H1 (cell line): ENCODE measurements around the gene FAM81A. TPM values are rescaled to one million over a fixed set of nuclear protein-coding genes. Genes with fewer than 3 reads are reported as not detected.

Source experiments
- CTCF ChIA-PET: fragments of 300-600 bp; sonication (Branson Sonifier 250); formaldehyde crosslinking; loops from one replicate; lab custom pipeline; 2021; ENCODE audit not compliant: partially characterized antibody; lab: Charles Lee
- POLR2A ChIA-PET: fragments of 300-600 bp; sonication (Branson Sonifier 250); formaldehyde crosslinking; loops from one replicate; lab custom pipeline; 2021; ENCODE audit warnings: inconsistent platforms; ENCODE audit not compliant: partially characterized antibody; lab: Charles Lee
- DNase-seq, 2 experiments: peaks; one replicate each; pipeline versions ENCODE4 v3.0.0 to v3.0.0-alpha.2; 2010 to 2022; ENCODE audit warnings: low spot score in 2 of 2, low read depth in 1 of 2, mixed read lengths in 1 of 2
- FAIRE-seq: peaks from 2 replicates; lab custom pipeline; 2011; peaks lifted over from hg19 to GRCh38; lab: Jason Lieb, UNC
- H2AFZ ChIP-seq: 2 replicates; pipeline ENCODE4 v1.8.1; 2012; ENCODE audit warnings: low read length, inconsistent platforms
- H2AK5ac ChIP-seq: 2 replicates; pipeline ENCODE4 v1.6.1; 2013; ENCODE audit warnings: low read depth, low read length
- H2BK120ac ChIP-seq: replicated peaks from 2 replicates; pipeline ENCODE3; 2013; ENCODE audit warnings: low read depth, low read length, inconsistent platforms
- H2BK12ac ChIP-seq: 2 replicates; pipeline ENCODE4 v1.6.1; 2013; ENCODE audit warnings: low read depth, low read length
- H2BK15ac ChIP-seq: 2 replicates; pipeline ENCODE4 v1.6.1; 2013; ENCODE audit warnings: low read length
- H2BK20ac ChIP-seq: 2 replicates; pipeline ENCODE4 v1.6.1; 2013; ENCODE audit warnings: low read length
- H2BK5ac ChIP-seq: 2 replicates; pipeline ENCODE4 v1.6.1; 2013; ENCODE audit warnings: low read depth, low read length
- H3K14ac ChIP-seq: 2 replicates; pipeline ENCODE4 v1.6.1; 2013; ENCODE audit warnings: inconsistent platforms; ENCODE audit not compliant: insufficient read length
- H3K18ac ChIP-seq: 2 replicates; pipeline ENCODE4 v1.6.1; 2013; ENCODE audit warnings: low read length; ENCODE audit errors: extremely low read depth
- H3K23ac ChIP-seq: 2 replicates; pipeline ENCODE4 v1.6.1; 2013; ENCODE audit warnings: inconsistent platforms; ENCODE audit not compliant: insufficient read length
- H3K23me2 ChIP-seq: 2 replicates; pipeline ENCODE4 v1.6.1; 2013; ENCODE audit warnings: low read depth, low read length
- H3K27ac ChIP-seq: 2 replicates; pipeline ENCODE4 v1.6.1; 2011; ENCODE audit warnings: low read depth, low read length, inconsistent platforms
- H3K27me3 ChIP-seq, 4 experiments: replicated peaks in 1 of 4; 1 replicate in 1 of 4; 2 replicates in 3 of 4; pipeline versions ENCODE4 v1.6.1 to v1.8.1; 2011 to 2013; ENCODE audit warnings: low read length in 3 of 4, mild to moderate bottlenecking in 3 of 4, inconsistent platforms in 2 of 4, mixed read lengths in 2 of 4, moderate library complexity in 1 of 4; ENCODE audit not compliant: control insufficient read depth in 3 of 4, insufficient read depth in 3 of 4; ENCODE audit errors: extremely low read depth in 1 of 4
- H3K36me3 ChIP-seq, 4 experiments: 2 replicates each; pipeline versions ENCODE4 v1.6.1 to v1.8.1; 2011 to 2013; ENCODE audit warnings: mild to moderate bottlenecking in 4 of 4, low read length in 3 of 4, moderate library complexity in 2 of 4, control low read depth in 1 of 4, inconsistent platforms in 1 of 4; ENCODE audit not compliant: insufficient read depth in 4 of 4, control insufficient read depth in 2 of 4
- H3K4ac ChIP-seq: replicated peaks from 2 replicates; pipeline ENCODE3; 2013; ENCODE audit warnings: low read length, low read depth, mixed read lengths, inconsistent platforms; ENCODE audit not compliant: insufficient read length
- H3K4me1 ChIP-seq, 4 experiments: replicated peaks in 1 of 4; 1 replicate in 1 of 4; 2 replicates in 3 of 4; pipeline versions ENCODE4 v1.6.1 to v1.8.1; 2011 to 2013; ENCODE audit warnings: low read length in 3 of 4, inconsistent platforms in 2 of 4, mixed read lengths in 1 of 4; ENCODE audit not compliant: insufficient read depth in 4 of 4, control insufficient read depth in 3 of 4
- H3K4me2 ChIP-seq, 2 experiments: 2 replicates each; pipeline versions ENCODE4 v1.6.1 to v1.8.1; 2011 to 2013; ENCODE audit warnings: low read depth in 2 of 2, low read length in 2 of 2, control low read depth in 1 of 2, inconsistent platforms in 1 of 2, mild to moderate bottlenecking in 1 of 2; ENCODE audit not compliant: insufficient read depth in 1 of 2
- H3K4me3 ChIP-seq, 4 experiments: fragments of 200-600, 300-600 bp in 1 of 4; sonication (generic), shearing (Covaris generic), sonication (Bioruptor Twin) in 1 of 4; 2 replicates each; pipeline versions ENCODE4 v1.5.1 to v1.8.1; 2011 to 2016; ENCODE audit warnings: low read length in 4 of 4, low read depth in 3 of 4, control low read depth in 2 of 4, inconsistent platforms in 2 of 4, mild to moderate bottlenecking in 2 of 4, mixed read lengths in 1 of 4, moderate library complexity in 1 of 4; ENCODE audit not compliant: insufficient read depth in 2 of 4; ENCODE audit errors: extremely low read depth in 1 of 4
- H3K56ac ChIP-seq: replicated peaks from 2 replicates; pipeline ENCODE3; 2013; ENCODE audit warnings: low read depth, mild to moderate bottlenecking, mixed read lengths, low read length, inconsistent platforms; ENCODE audit not compliant: insufficient read length
- H3K79me1 ChIP-seq: 2 replicates; pipeline ENCODE4 v1.6.1; 2013; ENCODE audit warnings: low read depth, low read length, control low read depth
- H3K79me2 ChIP-seq, 2 experiments: 2 replicates each; pipeline versions ENCODE4 v1.6.1 to v1.8.1; 2012 to 2013; ENCODE audit warnings: low read length in 2 of 2, mild to moderate bottlenecking in 2 of 2, inconsistent platforms in 1 of 2; ENCODE audit not compliant: insufficient read depth in 2 of 2, control insufficient read depth in 1 of 2
- H3K9ac ChIP-seq, 4 experiments: replicated peaks in 1 of 4; 1 replicate in 1 of 4; 2 replicates in 3 of 4; pipeline versions ENCODE4 v1.6.1 to v1.8.1; 2011 to 2013; ENCODE audit warnings: low read depth in 3 of 4, low read length in 3 of 4, control low read depth in 2 of 4, mild to moderate bottlenecking in 2 of 4, moderate library complexity in 2 of 4, inconsistent platforms in 1 of 4; ENCODE audit errors: extremely low read depth in 1 of 4
- H3K9me3 ChIP-seq, 2 experiments: 2 replicates each; pipeline versions ENCODE4 v1.6.1 to v1.8.1; 2012 to 2013; ENCODE audit warnings: mild to moderate bottlenecking in 2 of 2, moderate library complexity in 2 of 2, control low read depth in 1 of 2, inconsistent platforms in 1 of 2, low read depth in 1 of 2, low read length in 1 of 2, mixed read lengths in 1 of 2; ENCODE audit not compliant: insufficient read depth in 2 of 2
- H4K20me1 ChIP-seq, 2 experiments: replicated peaks in 1 of 2; 2 replicates each; pipeline versions ENCODE3 to v1.8.1; 2011 to 2013; ENCODE audit warnings: inconsistent platforms in 2 of 2, low read length in 2 of 2, mild to moderate bottlenecking in 1 of 2; ENCODE audit not compliant: insufficient read depth in 2 of 2, control insufficient read depth in 1 of 2
- H4K5ac ChIP-seq: 2 replicates; pipeline ENCODE4 v1.6.1; 2013; ENCODE audit warnings: low read length, low read depth, mixed read lengths, inconsistent platforms; ENCODE audit not compliant: insufficient read length
- H4K8ac ChIP-seq: 2 replicates; pipeline ENCODE4 v1.8.0; 2013; ENCODE audit warnings: mild to moderate bottlenecking, moderate library complexity, low read length, inconsistent platforms; ENCODE audit not compliant: insufficient read depth; ENCODE audit errors: extremely low read depth
- H4K91ac ChIP-seq: replicated peaks from 2 replicates; pipeline ENCODE3; 2013; ENCODE audit warnings: low read length, mixed read lengths, inconsistent platforms; ENCODE audit not compliant: insufficient read length
- CHD2 ChIP-seq: IDR thresholded peaks from 2 replicates; pipeline ENCODE4 v1.6.1; 2012; ENCODE audit warnings: low read length, improper control_type of control experiment
- CREB1 ChIP-seq: IDR thresholded peaks from 2 replicates; pipeline ENCODE4 v1.6.1; 2012; ENCODE audit warnings: inconsistent platforms
- EGR1 ChIP-seq: IDR thresholded peaks from 2 replicates; pipeline ENCODE4 v1.6.1; 2011; ENCODE audit warnings: low read depth, low read length, borderline replicate concordance
- EZH2 ChIP-seq: fragments of 200-600 bp; sonication (generic); IDR thresholded peaks from 2 replicates; pipeline ENCODE4 v1.7.1; 2012; ENCODE audit warnings: low read depth, mild to moderate bottlenecking, moderate library complexity, low read length, inconsistent platforms; ENCODE audit not compliant: severe bottlenecking
- PHF8 ChIP-seq: fragments of 200-600 bp; sonication (generic); conservative IDR thresholded peaks from 2 replicates; pipeline ENCODE4 v1.7.1; 2012; ENCODE audit warnings: low read depth, mild to moderate bottlenecking, inconsistent platforms, low read length, moderate library complexity
- POU5F1 ChIP-seq: IDR thresholded peaks from 2 replicates; pipeline ENCODE4 v1.6.1; 2011; ENCODE audit warnings: low read depth, mild to moderate bottlenecking, low read length, moderate library complexity
- RFX5 ChIP-seq: IDR thresholded peaks from 2 replicates; pipeline ENCODE4 v1.6.1; 2011; ENCODE audit warnings: low read depth, low read length, improper control_type of control experiment, borderline replicate concordance
- RXRA ChIP-seq: IDR thresholded peaks from 2 replicates; pipeline ENCODE4 v1.6.1; 2011; ENCODE audit warnings: low read depth, mild to moderate bottlenecking, low read length, moderate library complexity; ENCODE audit not compliant: insufficient read depth
- SIN3A ChIP-seq, 2 experiments: IDR thresholded peaks in 1 of 2; conservative IDR thresholded peaks in 1 of 2; 2 replicates each; pipeline ENCODE4 v1.6.1; 2011 to 2012; ENCODE audit warnings: low read length in 2 of 2, improper control_type of control experiment in 1 of 2, low read depth in 1 of 2, mild to moderate bottlenecking in 1 of 2
- WGBS, 2 experiments: shearing (Covaris generic) in 1 of 2; methylation state at CpG; one replicate each; pipeline versions ENCODE4 v1.1.6 to v1.1.7; 2013 to 2015; ENCODE audit warnings: low lambda C conversion rate in 2 of 2, mixed read lengths in 2 of 2, inconsistent platforms in 1 of 2, low coverage in 1 of 2, missing lambda C conversion rate in 1 of 2; ENCODE audit not compliant: insufficient replicate concordance in 2 of 2, insufficient coverage in 1 of 2, insufficient read length in 1 of 2; ENCODE audit errors: extremely low coverage in 1 of 2, missing lambda C conversion rate in 1 of 2; 5-methylcytosine and 5-hydroxymethylcytosine counted together
- polyA plus RNA-seq, 7 experiments: library from polyadenylated mRNA; depleted of rRNA in 3 of 7; stranded (reverse) in 5 of 7; unstranded in 2 of 7; fragments of >200 nt in 5 of 7; fragments of 200-250 nt in 2 of 7; gene quantifications; 1 replicate in 5 of 7; 2 replicates in 1 of 7; 4 replicates in 1 of 7; pipeline versions ENCODE4 v1.2.1 to v1.2.3, GENCODE V29; 2011 to 2013; ENCODE audit warnings: missing spikeins in 2 of 7, mixed read lengths in 2 of 7
- total RNA-seq: library from RNA; stranded (reverse); fragmentation: NEBNext Ultra II Directional; extraction: Animal tissue kit (Norgen Biotek cat#: 25700); gene quantifications from 2 replicates; pipeline ENCODE4 v1.2.1, GENCODE V29; 2021

FAM81A gene
- total and polyA plus RNA-seq, 2 of the 8 experiments (the other 6 are each of a cell fraction or from before 2014, with no cell fraction given), result 0.56 to 3.0 TPM

DNA sequence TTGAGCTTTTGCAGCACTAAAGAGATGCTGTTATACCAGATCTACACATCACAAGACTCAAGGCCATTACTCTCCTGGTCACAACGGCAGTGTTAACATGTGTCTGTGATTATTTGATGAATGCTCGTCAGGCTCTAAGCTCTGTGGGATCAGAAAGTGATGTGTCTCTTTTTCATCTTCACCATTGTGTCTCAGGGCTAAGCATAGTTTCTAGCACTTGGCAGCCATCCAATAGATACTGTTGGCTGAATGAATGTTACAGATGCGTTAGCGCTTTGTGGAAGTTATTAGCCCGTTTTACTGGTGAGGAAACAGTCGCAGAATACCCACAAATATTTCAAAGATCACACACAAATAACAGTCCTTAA lies 1.2 kb upstream of the FAM81A start:
- no peak overlapping the region for H2AFZ ChIP-seq

More for the DNA sequence above, 1.2 kb upstream of the FAM81A start:
- ChIA-PET CTCF (no interaction called here), POLR2A (interaction anchor here (0.5 kb wide), 1 partner anchor 14 kb away, joined by 3 read pairs; no protein-coding TSS in a partner anchor)
- H3K4me1 ChIP-seq, result peaks cover 0 to 4% (median 2%) of the 10 kb centered on the region in 4 experiments; a peak in 3 of 7 replicates
- H3K27ac ChIP-seq, result no peak overlapping the region
- TF ChIP-seq EZH2 (no peak), CREB1 (no peak), RXRA (no peak), RFX5 (no peak), CHD2 (no peak), SIN3A (conservative IDR thresholded peaks at IDR 0.05 in 1 of 2, IDR thresholded peaks at IDR 0.05 in 1 of 2; ENCODE audit: low read depth in 1 of 2, low read length in 2 of 2) (no peak), EGR1 (no peak), POU5F1 (no peak), PHF8 (no peak)
- H2BK120ac ChIP-seq, result no peak overlapping the region
- H3K56ac ChIP-seq, result no peak overlapping the region
- H2BK15ac ChIP-seq, result no peak overlapping the region
- H3K14ac ChIP-seq, result no peak overlapping the region
- no peak overlapping the region for H3K4ac ChIP-seq
- H2BK5ac ChIP-seq, result no peak overlapping the region
- H3K4me3 ChIP-seq, result peak overlapping the region in 2 of 4 experiments; percentile 66 to 87; a peak in 3 of 8 replicates
- H2AK5ac ChIP-seq, result no peak overlapping the region
- no peak overlapping the region for H4K91ac ChIP-seq
- no peaks in the 10 kb centered on the region for H4K20me1 ChIP-seq
- no peak overlapping the region for H4K5ac ChIP-seq
- DNase-seq (no peak), FAIRE-seq (no peak)
- H2BK20ac ChIP-seq, result no peak overlapping the region
- H3K36me3 ChIP-seq, result no peaks in the 10 kb centered on the region
- H3K79me1 ChIP-seq, result no peaks in the 10 kb centered on the region
- H3K9ac ChIP-seq, result no peak overlapping the region
- H3K18ac ChIP-seq, result no peak overlapping the region
- peaks cover 13% of the 10 kb centered on the region; the same call in 1 of the 2 replicates for H3K23me2 ChIP-seq
- no peak overlapping the region for H3K23ac ChIP-seq
- peak overlapping the region; percentile 86 to 99; a peak in 2 of 4 replicates for H3K4me2 ChIP-seq
- H3K79me2 ChIP-seq, result no peaks in the 10 kb centered on the region
- 50% methylated on average over 6 of the region's 6 CpGs; no CpG with 5 or more reads in 1 of the 2 experiments for WGBS, 2 experiments
- H2BK12ac ChIP-seq, result no peak overlapping the region
- no peak overlapping the region for H4K8ac ChIP-seq
- peaks cover 17 to 47% (median 40%) of the 10 kb centered on the region in 4 experiments for H3K27me3 ChIP-seq
- H3K9me3 ChIP-seq, result no peaks in the 10 kb centered on the region
